ENCODE measurements around the gene CDC14A. TPM values are rescaled to one million over a fixed set of nuclear protein-coding genes. Genes with fewer than 3 reads are reported as not detected.

The CDC14A gene
- total and polyA plus RNA-seq, 2 of the 8 experiments (the other 6 are each of a cell fraction or from before 2014, with no cell fraction given), result 3.2 to 8.9 TPM

DNA sequence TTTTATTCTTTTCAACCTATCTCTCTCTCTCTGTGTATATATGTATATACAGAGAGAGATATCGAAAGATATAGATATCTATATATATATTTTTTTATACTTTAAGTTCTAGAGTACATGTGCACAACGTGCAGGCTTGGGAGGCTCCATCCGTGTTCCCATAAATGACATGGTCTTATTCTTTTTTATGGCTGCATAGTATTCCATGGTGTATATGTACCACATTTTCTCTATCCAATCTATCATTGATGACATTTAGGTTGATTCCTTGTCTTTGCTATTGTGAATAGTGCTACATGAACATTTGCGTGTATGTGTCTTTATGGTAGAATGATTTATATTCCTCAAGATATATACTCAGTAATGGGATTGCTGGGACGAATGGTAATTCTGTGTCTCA, 130.4 kb downstream of the CDC14A start (continued):
- no peak for TF ChIP-seq BRCA1 (IDR thresholded peaks at IDR 0.05; ENCODE audit: low read depth, low read length)
- TF ChIP-seq JUND (IDR thresholded peaks at IDR 0.05; ENCODE audit: low read length), result no peak
- no peak for TF ChIP-seq CHD1 (IDR thresholded peaks at IDR 0.05; ENCODE audit: low read depth, low read length)
- TF ChIP-seq SAP30 (IDR thresholded peaks at IDR 0.05; ENCODE audit: insufficient read depth, insufficient replicate concordance, low read length), result no peak
- TF ChIP-seq, protein P1, sequence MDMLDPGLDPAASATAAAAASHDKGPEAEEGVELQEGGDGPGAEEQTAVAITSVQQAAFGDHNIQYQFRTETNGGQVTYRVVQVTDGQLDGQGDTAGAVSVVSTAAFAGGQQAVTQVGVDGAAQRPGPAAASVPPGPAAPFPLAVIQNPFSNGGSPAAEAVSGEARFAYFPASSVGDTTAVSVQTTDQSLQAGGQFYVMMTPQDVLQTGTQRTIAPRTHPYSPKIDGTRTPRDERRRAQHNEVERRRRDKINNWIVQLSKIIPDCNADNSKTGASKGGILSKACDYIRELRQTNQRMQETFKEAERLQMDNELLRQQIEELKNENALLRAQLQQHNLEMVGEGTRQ (IDR thresholded peaks at IDR 0.05; ENCODE audit: low read length), result no peak
- no peak for TF ChIP-seq SP2 (IDR thresholded peaks at IDR 0.05; ENCODE audit: low read length)
- no peak for TF ChIP-seq GABPA (IDR thresholded peaks at IDR 0.05; ENCODE audit: borderline replicate concordance, insufficient read depth, low read length)

Data from H1 (cell line).